HCT116 (cell line): Measurements from ENCODE around the gene TRPV5. TPM values are rescaled to one million over a fixed set of nuclear protein-coding genes. Genes with fewer than 3 reads are reported as not detected.

ENCODE experiments used
- ATAC-seq: fragments of 200-7000 bp; cut with Tn5 transposase; 2 replicates; pipeline ENCODE4 v1.9.1; 2020; ENCODE audit warnings: mild to moderate bottlenecking, moderate library complexity
- BruUV-seq: library from RNA; stranded (reverse); fragments of 400-500 nt; replicated peaks from 2 replicates; lab custom pipeline; 2021; lab: Mats Ljungman, UMichigan
- CTCF ChIA-PET: fragments of 300-600 bp; sonication (Branson Sonifier 250); formaldehyde crosslinking; loops from one replicate; lab custom pipeline; 2021; ENCODE audit warnings: antibody characterized with exemption; lab: Charles Lee
- POLR2A ChIA-PET: fragments of 300-600, 350-600 bp; sonication (Branson Sonifier 250); formaldehyde crosslinking; loops from one replicate; lab custom pipeline; 2021; ENCODE audit warnings: antibody characterized with exemption; lab: Charles Lee
- RAD21 ChIA-PET, 2 experiments: fragments of 300-600 bp; sonication (Branson Sonifier 250); formaldehyde crosslinking; loops; one replicate each; lab custom pipeline; 2023; ENCODE audit warnings: low total read pairs in 2 of 2; ENCODE audit not compliant: uncharacterized antibody in 2 of 2, unreplicated experiment in 2 of 2, low non-redundant PET in 1 of 2; lab: Charles Lee
- DNase-seq: peaks from one replicate; pipeline ENCODE4 v3.0.0-alpha.2; 2010; ENCODE audit warnings: low read depth, low spot score
- H2AFZ ChIP-seq: fragments of 200-600 bp; shearing (Covaris generic), sonication (generic); 2 replicates; pipeline ENCODE4 v1.6.1; 2017; ENCODE audit warnings: low read depth, mixed run types, mixed read lengths, antibody characterized with exemption, low read length; ENCODE audit not compliant: poor library complexity, severe bottlenecking
- H3K27ac ChIP-seq: 2 replicates; pipeline ENCODE4 v1.5.1; 2012; ENCODE audit warnings: low read depth, low read length
- H3K27me3 ChIP-seq: fragments of 200-600 bp; sonication (generic); 2 replicates; pipeline ENCODE4 v1.6.1; 2016; ENCODE audit warnings: mixed run types, low read length, mixed read lengths; ENCODE audit not compliant: insufficient read depth
- H3K36me3 ChIP-seq, 2 experiments: fragments of 200-500 bp in 1 of 2; fragments of 200-600 bp in 1 of 2; sonication (Bioruptor generic) in 1 of 2; sonication (generic) in 1 of 2; 2 replicates each; pipeline versions ENCODE4 v1.5.1 to v1.6.1; 2014 to 2016; ENCODE audit warnings: low read length in 2 of 2, inconsistent platforms in 1 of 2, mixed read lengths in 1 of 2, mixed run types in 1 of 2; ENCODE audit not compliant: insufficient read depth in 2 of 2, control insufficient read depth in 1 of 2
- H3K4me1 ChIP-seq, 2 experiments: fragments of 200-600 bp in 1 of 2; sonication (generic) in 1 of 2; 2 replicates each; pipeline versions ENCODE4 v1.5.1 to v1.6.1; 2012 to 2017; ENCODE audit warnings: low read length in 2 of 2, inconsistent platforms in 1 of 2, mild to moderate bottlenecking in 1 of 2, mixed read lengths in 1 of 2, mixed run types in 1 of 2, moderate library complexity in 1 of 2; ENCODE audit not compliant: insufficient read depth in 2 of 2, control insufficient read depth in 1 of 2
- H3K4me2 ChIP-seq: fragments of 200-600 bp; sonication (generic); 2 replicates; pipeline ENCODE4 v1.6.1; 2017; ENCODE audit warnings: mixed run types, low read length, mixed read lengths
- H3K4me3 ChIP-seq, 2 experiments: fragments of 200-600 bp in 1 of 2; sonication (generic) in 1 of 2; replicated peaks in 1 of 2; 2 replicates each; pipeline ENCODE4 v1.5.1; 2011 to 2016; ENCODE audit warnings: low read length in 2 of 2, control low read depth in 1 of 2, low read depth in 1 of 2, mild to moderate bottlenecking in 1 of 2, mixed read lengths in 1 of 2, mixed run types in 1 of 2
- H3K79me2 ChIP-seq: fragments of 200-600 bp; sonication (generic); 2 replicates; pipeline ENCODE4 v1.6.1; 2017; ENCODE audit warnings: mild to moderate bottlenecking, mixed run types, low read length, moderate library complexity, mixed read lengths; ENCODE audit not compliant: insufficient read depth
- H3K9ac ChIP-seq: fragments of 200-600 bp; sonication (generic); 2 replicates; pipeline ENCODE4 v1.6.1; 2016; ENCODE audit warnings: low read length, mixed read lengths
- H3K9me2 ChIP-seq: fragments of 200-600 bp; sonication (generic), shearing (Covaris generic); 2 replicates; pipeline ENCODE4 v1.6.1; 2017; ENCODE audit warnings: mixed run types, mild to moderate bottlenecking, moderate library complexity; ENCODE audit not compliant: insufficient read depth
- H3K9me3 ChIP-seq, 2 experiments: fragments of 200-500 bp in 1 of 2; fragments of 200-600 bp in 1 of 2; sonication (Bioruptor generic) in 1 of 2; sonication (generic) in 1 of 2; 2 replicates each; pipeline ENCODE4 v1.6.1; 2014 to 2017; ENCODE audit warnings: low read length in 2 of 2, mixed read lengths in 2 of 2, inconsistent platforms in 1 of 2, low read depth in 1 of 2, mild to moderate bottlenecking in 1 of 2, mixed run types in 1 of 2, moderate library complexity in 1 of 2; ENCODE audit not compliant: control insufficient read depth in 1 of 2, insufficient read depth in 1 of 2
- H4K20me1 ChIP-seq: fragments of 200-600 bp; sonication (generic), shearing (Covaris generic); 2 replicates; pipeline ENCODE4 v1.6.1; 2017; ENCODE audit warnings: mixed run types, mild to moderate bottlenecking, moderate library complexity; ENCODE audit not compliant: insufficient read depth
- ATF3 ChIP-seq: IDR thresholded peaks from 2 replicates; pipeline ENCODE4 v1.6.1; 2012
- CBX3 ChIP-seq: IDR thresholded peaks from 2 replicates; pipeline ENCODE4 v1.6.1; 2012; ENCODE audit warnings: low read depth
- EGR1 ChIP-seq: IDR thresholded peaks from 2 replicates; pipeline ENCODE4 v1.6.1; 2012; ENCODE audit warnings: low read depth
- EZH2 ChIP-seq: fragments of 200-600 bp; sonication (generic); IDR thresholded peaks from 2 replicates; pipeline ENCODE4 v1.6.1; 2017; ENCODE audit warnings: antibody characterized with exemption, mixed run types
- EZH2phosphoT487 ChIP-seq: fragments of 200-600 bp; IDR thresholded peaks from 2 replicates; pipeline ENCODE4 v1.6.1; 2018; ENCODE audit warnings: antibody characterized with exemption, borderline replicate concordance
- FOSL1 ChIP-seq: IDR thresholded peaks from 2 replicates; pipeline ENCODE4 v1.6.1; 2012; ENCODE audit warnings: low read depth
- MAX ChIP-seq: IDR thresholded peaks from 2 replicates; pipeline ENCODE4 v1.6.1; 2012
- POLR2A ChIP-seq: IDR thresholded peaks from 2 replicates; pipeline ENCODE4 v1.7.0; 2011; ENCODE audit warnings: borderline replicate concordance; ENCODE audit not compliant: insufficient read depth, insufficient read length; ENCODE audit errors: extremely low read depth
- POLR2AphosphoS5 ChIP-seq: IDR thresholded peaks from 2 replicates; pipeline ENCODE4 v1.6.1; 2011; ENCODE audit warnings: mild to moderate bottlenecking, low read depth, low read length, moderate library complexity
- RAD21 ChIP-seq: IDR thresholded peaks from 2 replicates; pipeline ENCODE4 v1.6.1; 2012; ENCODE audit warnings: low read depth, mild to moderate bottlenecking
- REST ChIP-seq: IDR thresholded peaks from 2 replicates; pipeline ENCODE4 v1.6.1; 2012; ENCODE audit warnings: low read depth
- SIN3A ChIP-seq: IDR thresholded peaks from 2 replicates; pipeline ENCODE4 v1.6.1; 2012; ENCODE audit warnings: low read depth
- SP1 ChIP-seq: IDR thresholded peaks from 2 replicates; pipeline ENCODE4 v1.6.1; 2012; ENCODE audit warnings: low read depth
- SRF ChIP-seq: IDR thresholded peaks from 2 replicates; pipeline ENCODE4 v1.6.1; 2012; ENCODE audit warnings: low read depth
- TCF7L2 ChIP-seq: IDR thresholded peaks from 2 replicates; pipeline ENCODE4 v1.7.0; 2011; ENCODE audit warnings: borderline replicate concordance, inconsistent platforms; ENCODE audit not compliant: insufficient read depth, insufficient read length; ENCODE audit errors: extremely low read depth
- ZBTB33 ChIP-seq: IDR thresholded peaks from 2 replicates; pipeline ENCODE4 v1.6.1; 2011; ENCODE audit warnings: mild to moderate bottlenecking, low read length, moderate library complexity; ENCODE audit not compliant: insufficient replicate concordance; ENCODE audit errors: extremely low read depth
- ZFX ChIP-seq: fragments of 450-650 bp; IDR thresholded peaks from 2 replicates; pipeline ENCODE4 v1.6.1; 2017
- intact Hi-C: fragments of 100-400 bp; cut with micrococcal nuclease; formaldehyde crosslinking; loops from 2 replicates; pipeline ENCODE4 v1.10.0; 2022
- total RNA-seq: library from RNA; stranded (reverse); gene quantifications from one replicate; pipeline ENCODE4 v1.2.1, GENCODE V29; 2021; ENCODE audit not compliant: unreplicated experiment

The TRPV5 gene
- total RNA-seq, 1 experiment from 2014 or later = not detected

GRCh38 chr7:142872106-142872675 lies 61.4 kb downstream of the TRPV5 start:
- Histone ChIP-seq H3K4me3 (no peak overlapping the region), H2AFZ (no peak overlapping the region), H3K79me2 (no peaks in the 10 kb centered on the region), H3K4me2 (no peak overlapping the region), H3K27ac (no peak overlapping the region), H3K27me3 (no peaks in the 10 kb centered on the region), H3K9me2 (no peaks in the 10 kb centered on the region), H3K9ac (no peak overlapping the region), H4K20me1 (no peaks in the 10 kb centered on the region), H3K4me1 (no peaks in the 10 kb centered on the region), H3K9me3 (no peaks in the 10 kb centered on the region), H3K36me3 (no peaks in the 10 kb centered on the region)
- DNase-seq (no peak), ATAC-seq (no peak)
- ChIA-PET CTCF (interaction anchor here (0.8 to 2.9 kb wide), 11 partner anchors 7 to 240 kb away, joined by 3 to 39 read pairs (median 10); partner anchors contain the start of gene EPHB6), RAD21 (interaction anchor here (0.6 to 1.2 kb wide), 2 partner anchors 240 to 343 kb away, joined by 3 read pairs; no protein-coding TSS in a partner anchor), POLR2A (no interaction called here)
- intact Hi-C loops = loop anchor here (2.0 kb wide), 1 partner anchor 131 kb away; no protein-coding TSS in a partner anchor
- BruUV-seq = no TSS peak
- no peak for TF ChIP-seq SIN3A
- TF ChIP-seq CBX3 = no peak
- no peak for TF ChIP-seq POLR2A
- no peak for TF ChIP-seq SRF
- TF ChIP-seq MAX = no peak
- TF ChIP-seq EGR1 = no peak
- TF ChIP-seq TCF7L2 = no peak
- no peak for TF ChIP-seq POLR2AphosphoS5
- TF ChIP-seq ZBTB33 = no peak
- no peak for TF ChIP-seq SP1
- TF ChIP-seq ATF3 = no peak
- no peak for TF ChIP-seq ZFX
- TF ChIP-seq FOSL1 = no peak
- TF ChIP-seq REST = no peak
- TF ChIP-seq EZH2 = no peak
- TF ChIP-seq EZH2phosphoT487 = no peak
- TF ChIP-seq RAD21 = no peak
